CD14-positive monocyte (primary cell): Measurements from ENCODE around the gene PIM1. TPM values are rescaled to one million over a fixed set of nuclear protein-coding genes. Genes with fewer than 3 reads are reported as not detected.

Source experiments
- DNase-seq, 3 donors: peaks; one replicate each; pipeline ENCODE4 v3.0.0-alpha.2; 2011 to 2022
- H2AFZ ChIP-seq: 2 replicates; pipeline ENCODE4 v1.6.0; 2012; ENCODE audit warnings: mild to moderate bottlenecking, low read depth, low read length, inconsistent platforms; ENCODE audit not compliant: insufficient read depth, poor library complexity, severe bottlenecking
- H3K27ac ChIP-seq, 2 donors: 1 replicate in 1 of 2; 2 replicates in 1 of 2; pipeline ENCODE4 v1.5.1; 2012 to 2013; ENCODE audit warnings: low read length in 2 of 2, control low read depth in 1 of 2, inconsistent platforms in 1 of 2, low read depth in 1 of 2, mild to moderate bottlenecking in 1 of 2
- H3K27me3 ChIP-seq, 2 donors: one replicate each; pipeline versions ENCODE4 v1.6.0 to v1.6.1; 2011 to 2013; ENCODE audit warnings: low read length in 2 of 2; ENCODE audit not compliant: control insufficient read depth in 2 of 2, insufficient read depth in 2 of 2
- H3K36me3 ChIP-seq, 2 donors: replicated peaks in 1 of 2; 1 replicate in 1 of 2; 2 replicates in 1 of 2; pipeline versions ENCODE4 v1.5.1 to v1.6.1; 2012 to 2013; ENCODE audit warnings: low read length in 2 of 2, control low read depth in 1 of 2, inconsistent platforms in 1 of 2, mild to moderate bottlenecking in 1 of 2; ENCODE audit not compliant: insufficient read depth in 2 of 2, control insufficient read depth in 1 of 2
- H3K4me1 ChIP-seq, 2 donors: 1 replicate in 1 of 2; 2 replicates in 1 of 2; pipeline versions ENCODE4 v1.5.1 to v1.6.1; 2012 to 2013; ENCODE audit warnings: low read length in 2 of 2, control low read depth in 1 of 2, inconsistent platforms in 1 of 2, mild to moderate bottlenecking in 1 of 2, moderate library complexity in 1 of 2; ENCODE audit not compliant: insufficient read depth in 2 of 2, control insufficient read depth in 1 of 2
- H3K4me2 ChIP-seq: replicated peaks from 2 replicates; pipeline ENCODE3; 2012; ENCODE audit warnings: low read length, moderate library complexity, mild to moderate bottlenecking; ENCODE audit not compliant: poor library complexity, severe bottlenecking; ENCODE audit errors: extremely low read depth
- H3K4me3 ChIP-seq, 3 experiments: fragments of 200-600 bp in 1 of 3; sonication (generic) in 1 of 3; replicated peaks in 1 of 3; 1 replicate in 2 of 3; 2 replicates in 1 of 3; pipeline ENCODE4 v1.5.1; 2011 to 2013; ENCODE audit warnings: low read length in 3 of 3, mild to moderate bottlenecking in 3 of 3, control low read depth in 2 of 3, low read depth in 2 of 3, inconsistent platforms in 1 of 3, moderate library complexity in 1 of 3
- H3K79me2 ChIP-seq: 2 replicates; pipeline ENCODE4 v1.6.0; 2012; ENCODE audit warnings: mild to moderate bottlenecking, control low read depth, inconsistent platforms, low read length, moderate library complexity; ENCODE audit not compliant: insufficient read depth
- H3K9ac ChIP-seq: 2 replicates; pipeline ENCODE4 v1.6.0; 2017; ENCODE audit warnings: low read length, mild to moderate bottlenecking; ENCODE audit not compliant: insufficient read depth, poor library complexity, severe bottlenecking
- H3K9me3 ChIP-seq, 2 donors: replicated peaks in 1 of 2; 1 replicate in 1 of 2; 2 replicates in 1 of 2; pipeline versions ENCODE4 v1.5.1 to v1.6.1; 2012 to 2013; ENCODE audit warnings: low read length in 2 of 2, control low read depth in 1 of 2; ENCODE audit not compliant: control insufficient read depth in 1 of 2, insufficient read depth in 1 of 2
- H4K20me1 ChIP-seq: 2 replicates; pipeline ENCODE4 v1.6.0; 2012; ENCODE audit warnings: mild to moderate bottlenecking, low read length, control low read depth, moderate library complexity; ENCODE audit not compliant: insufficient read depth
- H3K27ac Mint-ChIP-seq, 7 donors: one replicate each; pipeline ENCODE4 v1.8.0; 2020; ENCODE audit warnings: mild to moderate bottlenecking in 7 of 7, mixed read lengths in 7 of 7, moderate library complexity in 6 of 7, inconsistent platforms in 2 of 7
- H3K27me3 Mint-ChIP-seq, 3 donors: one replicate each; pipeline ENCODE4 v1.8.0; 2021 to 2022; ENCODE audit warnings: low read depth in 3 of 3, mild to moderate bottlenecking in 3 of 3, mixed read lengths in 3 of 3, moderate library complexity in 3 of 3, inconsistent platforms in 1 of 3
- H3K36me3 Mint-ChIP-seq, 2 donors: one replicate each; pipeline ENCODE4 v1.8.0; 2020; ENCODE audit warnings: mixed read lengths in 2 of 2, inconsistent platforms in 1 of 2, mild to moderate bottlenecking in 1 of 2
- H3K4me1 Mint-ChIP-seq: one replicate; pipeline ENCODE4 v1.8.0; 2020; ENCODE audit warnings: mild to moderate bottlenecking, mixed read lengths
- H3K4me3 Mint-ChIP-seq, 2 donors: one replicate each; pipeline ENCODE4 v1.8.0; 2020; ENCODE audit warnings: mild to moderate bottlenecking in 2 of 2, mixed read lengths in 2 of 2, moderate library complexity in 1 of 2
- H3K9me3 Mint-ChIP-seq, 7 donors: one replicate each; pipeline ENCODE4 v1.8.0; 2020 to 2022; ENCODE audit warnings: mixed read lengths in 7 of 7, mild to moderate bottlenecking in 6 of 7, moderate library complexity in 6 of 7, inconsistent platforms in 2 of 7
- CTCF ChIP-seq: fragments of 200-600 bp; IDR thresholded peaks from one replicate; pipeline ENCODE4 v1.8.0; 2022; ENCODE audit warnings: antibody characterized with exemption, mild to moderate bottlenecking
- WGBS: methylation state at CpG from one replicate; pipeline ENCODE4 v1.1.5; 2013; ENCODE audit warnings: missing lambda C conversion rate; ENCODE audit not compliant: insufficient coverage; 5-methylcytosine and 5-hydroxymethylcytosine counted together
- intact Hi-C, 2 donors: fragments of 100-400 bp; cut with micrococcal nuclease; formaldehyde crosslinking; loops; one replicate each; pipeline versions ENCODE4 v1.15.0 to v1.15.1; 2023
- polyA plus RNA-seq, 3 donors: library from polyadenylated mRNA; depleted of rRNA in 1 of 3; unstranded in 2 of 3; stranded (reverse) in 1 of 3; fragments of 300-500 nt in 2 of 3; fragments of >200 nt in 1 of 3; fragmentation: Illumina TruSeq in 2 of 3; gene quantifications; 1 replicate in 2 of 3; 2 replicates in 1 of 3; pipeline ENCODE4 v1.2.3, GENCODE V29; 2012 to 2021

Gene PIM1
- polyA plus RNA-seq, 3 donors: 20.5 to 25.0 (median 24.4) TPM

DNA sequence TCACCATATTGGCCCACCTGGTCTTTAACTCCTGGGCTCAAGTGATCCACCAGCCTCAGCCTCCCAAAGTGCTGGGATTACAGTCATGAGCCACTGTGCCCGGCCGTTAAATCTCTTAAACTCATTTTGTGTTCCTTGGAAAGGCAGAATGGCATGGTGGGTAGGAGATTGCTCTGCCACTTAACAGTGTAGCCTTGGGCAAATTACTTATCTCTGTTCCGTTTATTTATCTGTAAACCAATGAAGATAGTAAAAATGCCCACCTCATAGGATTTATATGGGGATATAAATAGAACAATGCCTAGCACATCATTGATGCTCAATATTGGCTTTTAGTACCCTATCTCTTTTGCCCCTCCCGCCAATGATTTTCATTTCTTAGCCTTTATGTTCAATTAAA is 7.2 kb upstream of the PIM1 start:
- intact Hi-C loops: loop anchor here in 1 of 2 donors (10.0 kb wide), 1 partner anchor 58 kb away; no protein-coding TSS in a partner anchor
- no peak for DNase-seq
- Mint-ChIP-seq H3K4me1 (peaks cover 18% of the 10 kb centered on the region), H3K27me3 (peaks cover 0 to 1% (median 0%) of the 10 kb centered on the region in 3 donors), H3K36me3 (no peaks in the 10 kb centered on the region), H3K4me3 (peak overlapping the region in 1 of 2 donors; percentile 11), H3K9me3 (peaks cover 0 to 3% (median 0%) of the 10 kb centered on the region in 7 donors), H3K27ac (no peak overlapping the region)
- no peaks in the 10 kb centered on the region for H3K36me3 ChIP-seq
- WGBS: 100% methylated on average over 2 of the region's 4 CpGs
- no peak overlapping the region for H2AFZ ChIP-seq
- H3K27me3 ChIP-seq: no peaks in the 10 kb centered on the region
- H3K27ac ChIP-seq: no peak overlapping the region
- H4K20me1 ChIP-seq: no peaks in the 10 kb centered on the region
- H3K79me2 ChIP-seq: no peaks in the 10 kb centered on the region
- H3K4me3 ChIP-seq: no peak overlapping the region
- no peak for TF ChIP-seq CTCF
- H3K9me3 ChIP-seq: no peaks in the 10 kb centered on the region
- H3K9ac ChIP-seq: no peak overlapping the region
- H3K4me2 ChIP-seq: no peak overlapping the region
- H3K4me1 ChIP-seq: peaks cover 18 to 20% of the 10 kb centered on the region in 2 donors

DNA sequence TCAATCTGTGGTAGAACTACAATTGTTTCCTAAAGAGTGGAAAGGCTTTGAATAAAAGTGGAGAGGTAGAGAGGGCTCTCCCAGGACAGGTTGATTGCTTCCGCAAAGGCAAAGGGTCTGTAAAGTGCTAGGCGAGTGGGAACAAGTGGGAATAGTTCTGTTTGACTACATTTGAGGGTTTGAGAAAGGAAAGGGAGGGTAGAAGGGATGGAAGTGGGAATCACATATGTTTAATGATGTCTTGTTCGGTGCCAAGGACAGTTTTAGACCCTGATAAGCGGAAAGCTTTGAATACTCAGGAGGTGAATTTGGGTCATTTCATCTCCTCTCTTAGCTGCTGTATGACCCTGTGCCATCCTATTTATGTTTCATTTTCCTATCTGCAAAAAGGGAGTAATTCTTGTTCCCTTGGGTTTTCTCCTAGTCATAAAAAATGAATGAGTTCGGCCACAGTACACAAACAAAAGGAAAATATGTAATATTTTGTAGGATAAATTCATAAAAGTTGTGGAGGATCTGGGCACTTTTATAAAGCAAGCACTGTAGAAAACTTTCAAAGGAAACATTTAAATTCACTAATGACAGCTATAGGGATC is 1.7 kb upstream of the PIM1 start:
- peaks cover 2 to 8% (median 2%) of the 10 kb centered on the region in 3 donors for H3K27me3 Mint-ChIP-seq
- H4K20me1 ChIP-seq: peaks cover 26% of the 10 kb centered on the region
- H3K36me3 ChIP-seq: peaks cover 5 to 9% of the 10 kb centered on the region in 2 donors
- no peak overlapping the region for H3K27ac Mint-ChIP-seq
- no peak for TF ChIP-seq CTCF
- H3K79me2 ChIP-seq: peaks cover 33% of the 10 kb centered on the region
- intact Hi-C loops: loop anchor here in 1 of 2 donors (10.0 kb wide), 1 partner anchor 63 kb away; no protein-coding TSS in a partner anchor
- no peaks in the 10 kb centered on the region for H3K9me3 ChIP-seq
- 100% methylated on average over 2 of the region's 5 CpGs for WGBS
- no peak overlapping the region for H3K4me2 ChIP-seq
- no peak overlapping the region for H2AFZ ChIP-seq
- peaks cover 29% of the 10 kb centered on the region for H3K4me1 Mint-ChIP-seq
- no peak overlapping the region for H3K9ac ChIP-seq
- H3K4me3 Mint-ChIP-seq: no peak overlapping the region
- H3K27me3 ChIP-seq: peaks cover 0 to 8% of the 10 kb centered on the region in 2 donors
- H3K9me3 Mint-ChIP-seq: peaks cover 0 to 4% (median 0%) of the 10 kb centered on the region in 7 donors
- peaks cover 25 to 31% of the 10 kb centered on the region in 2 donors for H3K4me1 ChIP-seq
- no peak overlapping the region for H3K4me3 ChIP-seq
- peaks cover 8 to 10% of the 10 kb centered on the region in 2 donors for H3K36me3 Mint-ChIP-seq
- DNase-seq: no peak
- H3K27ac ChIP-seq: no peak overlapping the region
